EL (cell line): ENCODE results near the gene STX19.

Source experiments
- DNase-seq: peaks from one replicate; pipeline ENCODE4 v3.0.0-alpha.2; 2016

STX19 gene

DNA sequence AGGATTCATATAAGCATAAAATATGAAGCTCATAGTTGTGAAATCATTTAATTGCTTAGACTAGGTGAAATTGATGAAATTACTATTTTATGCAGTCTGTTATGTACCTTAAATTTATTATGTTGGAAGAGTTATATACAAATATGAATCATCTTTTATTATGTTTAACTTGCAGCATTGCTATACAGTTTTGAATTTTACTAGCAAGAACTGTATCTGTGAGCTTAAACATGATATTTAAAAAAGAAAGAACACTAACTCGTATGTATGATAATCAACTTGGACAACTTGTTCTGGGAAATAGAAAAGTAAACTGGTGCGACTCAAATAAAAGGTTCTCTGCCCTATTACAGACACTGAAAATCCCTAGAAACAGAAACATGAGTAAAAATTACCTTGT lies 1.8 kb downstream of the STX19 start:
- DNase-seq, result no peak

DNA sequence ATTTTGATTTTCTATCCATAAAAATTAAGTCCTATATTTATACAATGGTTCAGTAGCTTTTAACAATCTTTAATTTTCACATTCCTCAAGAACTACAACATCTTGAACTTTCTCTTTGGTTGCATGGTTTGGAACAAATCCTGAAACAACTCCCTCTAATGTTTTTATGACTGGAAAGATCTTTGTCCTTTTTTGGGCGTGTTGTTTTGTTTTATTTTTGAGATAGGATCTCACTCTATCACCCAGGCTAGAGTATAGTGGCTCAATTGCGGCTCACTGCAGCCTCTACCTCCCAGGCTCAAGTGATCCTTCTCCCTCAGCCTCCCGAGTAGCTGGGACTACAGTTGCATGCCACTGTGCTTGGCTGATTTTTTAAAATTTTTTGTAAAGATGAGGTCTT lies 4.0 kb downstream of the STX19 start:
- DNase-seq, result no peak

DNA sequence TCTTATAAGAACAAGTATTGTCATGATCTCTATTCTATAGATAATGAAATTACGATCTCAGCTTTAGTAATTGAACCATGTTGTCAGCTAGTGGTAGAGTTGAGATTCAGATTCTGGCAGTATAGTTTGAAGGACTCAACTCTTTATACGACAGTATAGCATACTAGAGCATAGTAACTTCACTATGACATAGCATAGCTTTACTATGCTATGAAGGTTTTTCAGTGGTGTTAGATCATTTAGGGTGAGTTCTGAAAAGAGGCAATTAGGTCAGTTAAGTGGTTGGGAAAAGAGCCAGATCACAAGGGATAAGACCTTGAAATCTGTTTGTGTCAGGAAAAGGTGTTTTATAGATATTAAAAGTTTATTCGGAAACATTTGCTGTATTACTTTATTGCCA lies 8.1 kb downstream of the STX19 start:
- DNase-seq, result no peak

DNA sequence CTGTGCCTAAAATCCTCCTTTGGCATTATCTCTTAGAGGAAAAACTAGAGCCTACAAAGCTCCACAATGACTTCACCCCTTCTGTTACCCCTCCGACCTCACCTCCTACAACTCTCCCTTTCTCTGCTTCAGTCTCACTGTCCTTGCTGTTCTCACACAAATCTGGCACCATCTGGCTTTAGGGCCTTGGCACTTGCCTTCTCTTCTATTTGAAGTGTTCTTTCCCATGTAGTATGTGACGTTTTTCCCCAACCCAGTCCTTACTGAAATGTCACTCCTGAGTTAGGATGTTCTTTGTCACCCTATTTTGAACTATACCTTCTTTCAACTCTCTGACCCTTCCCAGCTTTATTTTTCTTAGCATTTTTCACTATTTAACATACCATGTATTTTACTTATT lies 8.7 kb downstream of the STX19 start:
- no peak for DNase-seq

DNA sequence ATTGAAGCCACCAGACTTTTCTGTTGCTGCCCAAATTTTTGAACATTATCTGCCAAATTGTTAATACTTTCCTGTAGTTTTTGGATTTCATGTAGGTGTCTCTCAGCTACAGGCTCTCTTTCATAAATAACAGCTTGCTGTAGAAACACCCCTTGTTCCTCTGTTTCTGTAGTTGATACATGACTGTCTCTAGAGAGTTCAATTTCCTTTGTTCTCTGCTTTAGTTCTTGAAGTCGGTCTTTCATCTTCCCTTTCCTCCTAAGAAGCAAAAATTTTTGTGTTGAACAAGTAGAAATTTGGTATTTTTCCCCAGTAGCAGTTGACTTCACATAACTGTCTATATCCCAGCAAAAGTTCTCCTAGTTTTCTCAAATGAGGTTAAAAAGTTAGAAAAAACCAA lies 13.4 kb downstream of the STX19 start:
- no peak for DNase-seq

DNA sequence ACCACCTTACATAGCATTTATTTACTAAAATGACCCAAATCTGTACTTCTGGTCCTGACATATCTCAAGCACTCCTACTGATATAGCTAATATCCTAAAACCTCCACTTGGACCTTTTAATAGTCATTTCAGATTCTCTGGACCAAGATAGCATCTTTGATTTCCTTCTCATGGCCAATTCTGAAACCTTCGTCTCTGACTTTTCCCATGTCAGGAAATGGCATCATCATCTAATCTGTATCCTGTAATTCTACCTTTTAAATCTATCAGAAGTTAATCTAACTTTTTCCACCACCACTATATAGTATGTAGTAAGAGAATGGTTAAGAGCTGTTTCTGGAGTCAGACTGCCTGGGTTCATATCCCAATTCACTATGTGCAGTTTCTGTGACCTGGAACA lies 16.2 kb downstream of the STX19 start:
- DNase-seq, result no peak

DNA sequence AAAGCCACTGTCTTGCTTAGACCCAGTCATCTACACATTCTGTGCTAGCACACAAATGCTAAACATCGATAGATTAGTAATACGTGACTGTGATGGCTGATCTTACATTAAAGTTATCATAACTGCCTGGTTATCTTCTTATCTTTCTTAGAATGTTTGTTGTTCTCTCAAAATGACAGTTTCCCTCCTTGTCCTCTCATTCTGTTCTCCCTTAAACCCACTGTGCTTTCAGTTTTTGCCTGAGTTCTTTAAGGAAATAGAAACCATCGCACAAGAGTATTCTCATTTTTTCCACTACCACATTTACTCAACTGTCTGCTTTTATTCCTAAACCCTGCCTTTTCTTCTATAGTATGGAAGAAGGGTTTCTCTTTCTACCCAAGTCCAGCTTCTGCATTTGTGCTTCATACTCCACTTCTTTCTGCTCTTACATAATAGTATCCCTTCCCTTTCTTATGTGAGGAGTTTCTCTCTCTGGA lies 17.1 kb downstream of the STX19 start:
- no peak for DNase-seq

DNA sequence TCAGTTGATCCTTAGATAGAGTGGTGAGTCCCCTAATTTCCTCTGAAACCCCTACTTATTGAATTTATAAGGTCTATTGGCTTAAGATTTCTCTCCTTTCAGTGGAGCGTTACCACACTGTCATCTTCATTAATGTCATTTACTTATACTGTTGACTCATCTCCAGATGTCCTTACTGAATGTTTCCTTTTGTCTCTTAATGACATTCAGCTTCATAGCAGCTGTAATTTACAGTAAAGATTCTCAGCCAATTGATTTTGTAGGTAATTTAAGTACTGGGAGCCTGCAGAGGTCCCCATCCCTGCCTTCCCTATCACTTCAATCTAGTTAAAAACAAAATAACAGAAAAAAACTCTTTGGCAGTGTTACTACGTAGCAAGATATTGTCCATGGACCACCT lies 18.8 kb downstream of the STX19 start:
- no peak for DNase-seq

DNA sequence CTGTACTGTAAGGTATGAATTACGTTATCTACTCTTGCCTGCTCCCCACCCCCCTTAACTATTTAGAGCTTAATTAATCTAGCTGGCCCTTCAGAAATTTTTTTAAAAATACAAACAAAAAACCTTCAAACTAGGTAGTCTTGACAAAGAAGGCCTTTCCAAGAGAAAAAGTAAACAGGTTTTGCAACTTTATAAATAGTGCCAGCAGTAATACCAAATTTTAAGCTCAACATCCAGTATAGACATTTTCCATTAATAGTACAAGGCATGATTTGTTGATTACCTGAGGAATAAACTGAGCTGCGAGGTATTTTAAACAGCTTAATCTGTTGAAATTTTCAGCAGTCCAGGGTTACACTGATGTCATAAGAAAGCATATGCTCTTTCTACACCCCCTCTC lies 20.1 kb downstream of the STX19 start:
- no peak for DNase-seq

DNA sequence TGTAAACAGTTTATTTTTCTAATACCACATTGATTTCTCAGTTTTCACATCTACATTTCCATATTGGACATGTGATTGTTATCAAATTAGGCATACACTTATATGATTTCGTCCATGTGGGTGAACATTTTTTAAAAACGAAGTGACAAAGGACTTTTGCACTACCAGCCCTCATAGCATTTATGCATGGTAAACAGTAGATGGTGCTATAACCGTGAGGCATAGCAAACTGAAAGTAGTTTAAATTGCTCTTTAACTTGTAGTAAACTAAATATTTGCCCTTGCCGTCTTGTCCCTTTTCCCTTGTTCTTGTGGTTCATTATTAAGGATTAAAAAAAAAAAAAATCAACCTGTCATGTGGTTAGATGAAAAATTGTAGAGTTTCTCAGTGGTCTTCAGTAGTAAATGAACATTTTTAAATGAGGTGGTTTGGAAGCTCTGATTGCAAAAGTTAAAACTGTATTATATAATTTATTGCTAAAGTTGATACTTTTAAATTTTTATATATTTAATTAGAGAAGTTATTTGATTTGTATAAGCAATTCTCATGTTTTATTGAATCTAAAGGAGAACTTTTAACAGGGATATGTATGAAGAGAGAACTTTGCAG lies 24.0 kb downstream of the STX19 start:
- peak; percentile 60 for DNase-seq

DNA sequence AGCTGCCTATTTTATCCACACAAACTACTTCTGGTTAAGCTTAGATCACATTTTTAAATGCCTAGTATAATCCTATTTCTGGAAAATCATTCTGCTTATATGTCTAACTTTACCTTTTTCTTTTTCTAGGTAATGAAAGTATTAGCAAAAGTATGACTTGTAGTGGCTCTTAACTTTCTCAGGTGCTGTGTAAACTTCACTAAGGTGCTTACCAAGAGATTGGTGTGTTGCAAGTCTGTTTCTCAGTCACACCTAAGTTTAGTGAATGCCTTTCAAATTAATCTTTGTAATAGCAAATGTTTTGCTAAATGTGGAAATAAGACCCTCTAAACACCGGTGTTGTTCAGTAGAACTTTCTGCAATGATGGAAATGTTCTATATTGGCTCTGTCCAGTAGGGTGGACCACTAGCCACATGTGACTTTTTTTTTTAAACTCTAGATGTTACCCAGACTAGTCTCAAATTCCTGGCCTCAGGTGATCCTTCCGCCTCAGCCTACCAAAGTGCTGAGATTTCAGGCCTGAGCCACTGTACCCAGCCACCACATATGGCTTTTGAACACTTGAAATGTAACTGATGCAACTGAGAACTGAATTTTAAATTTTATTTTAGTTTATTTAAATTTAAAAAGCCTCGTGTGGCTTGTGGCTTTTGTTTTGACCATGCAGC lies 26.4 kb downstream of the STX19 start:
- no peak for DNase-seq

DNA sequence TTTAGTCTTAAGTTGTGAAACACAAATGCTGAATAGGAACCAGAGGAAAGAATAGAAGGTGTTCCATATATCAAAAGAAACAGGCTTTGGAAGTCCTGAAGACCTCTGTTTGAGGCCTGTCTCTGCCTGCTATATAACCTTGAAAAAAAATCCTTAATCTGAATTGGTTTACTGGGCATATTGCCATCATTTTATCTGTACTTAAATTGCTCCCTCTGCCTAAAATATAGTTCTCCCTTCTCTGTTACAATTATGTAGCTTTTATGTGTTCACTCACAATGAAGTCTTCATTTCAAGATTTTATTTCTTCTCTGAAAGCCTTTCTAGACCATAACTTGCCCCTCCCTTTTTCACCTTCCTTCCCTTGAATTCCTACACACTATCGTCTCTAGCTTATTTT lies 27.2 kb downstream of the STX19 start:
- no peak for DNase-seq

DNA sequence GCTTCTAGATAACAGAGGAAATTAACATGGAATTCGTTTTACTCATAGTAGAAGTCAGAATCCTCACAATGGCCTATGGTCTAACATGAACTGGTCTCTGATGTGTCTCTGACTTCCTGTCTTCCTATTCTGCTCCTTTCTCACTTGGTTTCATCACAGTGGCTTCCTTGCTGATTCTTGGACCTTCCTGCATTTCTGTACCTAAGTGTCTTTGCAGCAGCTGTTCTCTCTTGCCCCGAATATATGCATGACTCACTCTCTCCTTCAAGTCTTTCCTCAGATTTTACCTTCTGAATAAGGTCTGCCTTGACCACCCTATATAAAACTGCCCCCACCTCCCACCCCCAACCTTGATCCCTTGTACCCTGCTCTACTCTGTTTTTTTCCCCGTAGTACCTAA lies 34.3 kb downstream of the STX19 start:
- peak; percentile 8 for DNase-seq

DNA sequence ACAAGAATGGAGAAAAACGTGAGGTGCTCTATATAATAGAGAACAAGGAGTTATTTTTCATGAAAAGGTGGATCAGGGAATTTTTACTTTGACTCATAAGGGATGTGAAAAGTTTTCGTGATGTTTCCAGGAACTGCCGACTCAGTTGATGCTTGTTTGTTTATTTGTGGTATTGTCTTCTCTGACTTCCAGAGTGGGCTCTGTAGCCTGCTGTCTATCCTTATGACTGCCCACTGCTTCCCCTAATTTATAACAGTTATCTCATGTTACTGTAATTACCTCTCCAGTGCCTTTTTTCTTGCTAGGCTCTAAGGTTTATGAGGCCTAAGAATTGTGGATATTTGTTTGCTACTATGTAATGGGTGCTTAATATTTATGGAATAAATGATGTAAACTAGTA lies 36.2 kb downstream of the STX19 start:
- DNase-seq, result no peak

DNA sequence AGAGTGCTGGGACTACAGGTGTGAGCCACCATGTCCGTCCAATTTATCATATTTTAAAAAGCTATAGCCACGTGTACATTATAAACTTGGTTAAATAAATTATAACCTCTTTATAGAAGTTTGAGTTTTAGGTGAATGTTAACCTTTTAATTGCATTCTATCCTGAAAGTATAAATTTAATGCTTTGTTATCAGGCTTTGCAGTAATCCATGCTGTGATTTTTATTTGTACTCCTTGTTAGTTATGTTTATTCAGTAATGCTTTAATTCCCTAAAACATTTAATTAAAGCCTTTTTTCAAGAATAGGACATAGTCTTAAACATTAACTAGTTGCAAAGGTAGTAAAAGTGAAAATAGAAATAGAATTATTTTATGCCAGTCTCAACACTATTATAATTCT lies 36.8 kb downstream of the STX19 start:
- no peak for DNase-seq

DNA sequence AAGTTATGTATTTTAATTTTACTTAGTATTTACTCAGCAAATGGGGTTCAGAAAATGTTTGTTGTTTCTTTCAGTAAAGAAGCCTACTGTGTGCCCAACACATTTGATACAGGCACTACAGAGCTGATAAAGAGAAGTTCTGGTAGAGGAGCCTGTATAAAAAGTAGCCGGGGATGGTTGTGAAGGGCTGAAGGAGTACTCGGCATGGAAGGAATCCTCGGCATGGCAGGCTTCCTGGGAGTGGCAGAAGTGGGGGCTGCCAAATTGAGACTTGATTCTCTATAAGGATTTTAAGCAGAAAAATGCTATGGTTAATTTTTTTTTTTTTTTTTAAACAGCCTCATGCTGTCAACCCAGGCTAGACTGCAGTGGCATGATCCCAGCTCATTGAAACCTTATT lies 39.2 kb downstream of the STX19 start:
- no peak for DNase-seq

DNA sequence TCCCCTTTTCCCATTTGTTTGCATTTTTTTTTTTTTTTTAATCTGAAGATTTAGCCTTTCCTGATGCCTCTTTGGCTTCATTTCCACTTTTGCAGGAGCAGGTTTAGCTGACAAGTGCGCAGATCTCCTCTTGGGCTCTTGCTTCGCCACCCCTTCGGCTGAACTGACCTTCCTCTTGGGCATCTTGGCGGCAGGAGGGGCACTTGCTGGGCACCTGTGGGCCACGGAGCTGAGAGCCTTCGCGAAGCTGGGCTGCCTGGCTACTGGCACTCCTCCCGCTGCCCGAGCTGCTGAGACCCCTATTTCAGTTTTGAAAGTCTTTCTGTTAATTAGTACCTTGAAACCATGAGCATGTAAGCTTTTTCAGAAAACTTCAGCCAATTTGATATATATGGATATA lies 39.6 kb downstream of the STX19 start:
- DNase-seq, result no peak

DNA sequence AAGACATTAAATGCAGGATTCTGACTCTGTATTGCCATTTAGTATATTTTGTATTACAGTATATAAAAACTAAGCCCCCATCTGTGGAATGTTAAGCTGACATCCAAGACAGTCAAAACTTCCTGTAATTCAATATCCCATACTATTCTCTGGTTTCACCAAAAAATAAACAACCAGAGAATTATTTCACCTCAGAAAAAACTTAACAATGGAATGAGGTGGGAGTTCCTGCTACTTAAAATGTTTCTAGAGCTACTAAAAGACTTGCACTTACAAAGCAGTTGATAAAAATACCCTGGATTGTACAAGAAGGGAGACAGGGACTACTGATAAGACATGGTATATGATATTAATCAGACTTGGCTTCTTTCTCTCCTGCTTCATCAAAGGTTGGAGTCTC lies 40.1 kb downstream of the STX19 start:
- DNase-seq, result peak; percentile 4

DNA sequence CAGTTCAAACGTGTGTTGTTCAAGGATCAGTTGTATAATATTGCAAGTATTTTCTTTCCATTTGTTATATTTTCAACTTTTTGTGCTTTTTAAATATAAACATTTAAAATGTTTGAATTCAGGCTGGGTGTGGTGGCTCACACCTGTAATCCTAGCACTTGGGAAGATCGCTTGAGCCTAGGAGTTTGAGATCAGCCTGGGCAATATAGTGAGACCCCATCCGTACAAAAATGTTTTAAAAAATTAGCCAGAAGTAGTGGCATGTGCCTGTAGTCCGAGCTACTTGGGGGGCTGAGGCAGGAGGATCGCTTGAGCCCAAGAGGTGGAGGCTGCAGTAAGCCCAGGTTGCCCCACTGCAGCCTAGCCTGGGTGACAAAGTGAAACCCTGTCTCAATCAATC lies 43.8 kb downstream of the STX19 start:
- DNase-seq, result no peak

DNA sequence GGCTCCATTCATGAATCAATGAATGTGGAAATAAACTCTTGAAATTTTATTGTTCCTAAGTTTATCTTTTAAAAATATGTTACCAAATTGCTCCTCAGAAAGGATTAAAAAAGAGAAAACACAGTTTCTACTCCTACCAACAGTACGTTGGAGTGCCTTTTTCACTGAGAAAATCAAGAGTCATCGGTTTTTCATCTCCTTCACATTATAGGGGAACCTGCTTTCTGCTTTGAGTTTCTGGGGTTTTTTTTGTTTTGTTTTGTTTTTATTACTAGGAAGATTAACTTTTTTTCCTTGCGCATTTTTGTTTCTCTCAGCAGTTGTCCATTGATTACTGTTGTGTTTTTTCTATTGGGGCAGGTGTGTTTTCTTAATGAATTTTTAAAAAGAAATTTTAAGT lies 45.0 kb downstream of the STX19 start:
- no peak for DNase-seq

DNA sequence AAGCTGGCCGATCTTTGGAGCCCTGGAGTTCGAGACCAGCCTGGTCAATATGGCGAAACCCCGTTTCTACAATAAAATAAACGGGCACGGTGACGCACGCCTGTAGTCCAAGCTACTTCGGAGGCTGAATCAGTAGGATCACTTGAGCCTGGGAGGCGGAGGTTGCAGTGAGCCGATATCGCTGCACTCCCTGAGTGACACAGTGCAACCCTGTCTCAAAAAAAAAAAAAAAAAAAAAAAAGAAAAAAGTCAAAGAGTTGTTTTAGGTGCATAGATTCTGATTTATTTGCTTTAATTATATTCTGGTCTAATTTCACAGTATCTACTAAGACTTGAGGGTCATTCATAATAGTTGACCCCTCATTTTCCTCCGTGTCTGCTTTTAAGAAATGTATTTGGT lies 46.7 kb downstream of the STX19 start:
- no peak for DNase-seq

DNA sequence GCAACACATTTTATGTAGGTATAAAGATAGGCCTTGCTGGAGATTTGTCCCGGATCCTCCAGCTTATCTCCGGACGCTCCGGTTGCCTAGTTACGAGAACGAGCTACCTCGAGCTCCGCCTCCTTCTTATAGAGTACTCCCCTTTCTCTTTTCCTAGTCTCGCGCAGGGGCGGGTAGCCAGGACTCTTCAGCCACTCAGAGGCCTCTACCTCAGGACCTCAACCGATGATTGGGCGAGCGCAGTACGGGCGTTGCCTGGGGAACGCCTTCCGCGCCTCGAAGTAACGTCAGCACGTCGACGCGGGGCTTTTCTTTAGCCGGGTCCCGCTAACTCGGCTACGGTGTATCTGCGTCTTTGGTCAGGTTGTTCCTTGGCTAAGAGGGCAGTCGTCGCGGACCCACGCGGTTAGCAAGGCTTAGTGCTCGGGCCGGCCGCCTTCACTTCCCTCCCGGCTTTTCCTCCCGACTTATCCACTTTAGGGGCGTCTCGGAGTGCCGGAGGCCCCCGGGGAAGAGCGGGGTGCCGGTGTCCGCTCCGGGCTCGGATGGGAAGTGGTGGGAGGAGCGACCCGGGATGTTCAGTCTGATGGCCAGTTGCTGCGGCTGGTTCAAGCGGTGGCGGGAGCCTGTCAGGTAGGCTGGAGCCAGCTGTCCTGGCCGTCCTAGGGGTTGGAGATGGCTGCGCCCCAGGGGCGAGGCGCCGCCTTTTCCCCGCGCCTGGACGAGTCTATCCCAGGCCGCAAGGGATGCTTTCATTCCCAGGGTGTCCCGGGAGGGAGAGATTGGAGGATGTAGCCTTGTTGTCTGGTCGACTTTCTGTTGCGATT lies 48.3 kb downstream of the STX19 start, which contains the start of gene ARL13B:
TSS of gene ARL13B (plus strand) at position 306 of the 827 bp plus-strand sequence. CDS start at position 575, 269 bp downstream.
- peak; percentile 99 for DNase-seq

DNA sequence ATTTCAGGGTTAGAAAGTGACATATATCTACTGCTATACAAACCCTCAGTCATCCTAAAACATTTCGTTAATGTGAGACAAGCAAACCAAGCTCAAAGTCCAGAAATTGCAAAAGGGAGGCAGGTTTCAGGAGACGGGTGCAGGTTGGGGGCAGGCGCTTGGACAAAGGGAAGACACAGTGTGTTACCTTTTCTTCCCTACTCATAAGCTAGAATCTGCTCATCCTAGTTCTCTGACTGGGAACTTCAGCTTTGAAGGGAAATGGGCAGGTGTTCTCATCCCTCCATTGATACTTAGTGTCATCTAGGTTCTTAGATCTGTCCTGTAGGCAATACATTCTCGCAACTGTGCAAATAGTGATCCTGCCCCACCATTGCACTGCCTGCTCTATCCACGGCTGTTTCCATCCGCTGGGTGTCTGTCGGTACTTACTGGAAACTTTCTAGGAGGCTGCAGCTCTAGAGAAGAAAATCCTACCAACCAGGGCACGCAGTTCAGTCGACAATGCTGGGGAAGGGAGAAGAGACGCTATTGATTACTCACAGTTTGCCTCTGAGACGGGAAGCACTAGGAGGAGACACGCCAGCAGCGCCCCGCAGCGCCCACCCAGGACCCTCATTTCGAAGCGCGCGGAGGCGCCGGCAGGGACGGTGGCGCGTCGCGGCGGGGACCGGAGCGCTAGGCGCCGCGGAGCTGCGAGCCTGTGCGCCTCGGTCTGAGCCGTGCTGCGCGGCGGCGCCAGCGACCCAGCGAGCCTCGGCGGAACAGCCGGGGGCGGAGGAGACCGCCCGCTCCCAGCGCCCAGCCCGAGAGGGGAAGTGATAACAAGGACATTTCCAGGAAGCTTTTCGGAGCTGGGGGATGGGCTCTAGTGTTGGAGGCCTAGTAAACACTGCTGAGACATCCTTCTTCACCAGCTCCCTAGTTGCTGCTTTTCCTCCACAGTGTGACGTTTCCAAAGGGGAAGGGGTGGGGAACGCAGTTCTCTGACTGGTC lies 55.0 kb downstream of the STX19 start, which contains the start of gene PROS1:
TSS of gene PROS1 (minus strand) at position 766 of the 996 bp plus-strand sequence. CDS start at position 619, 147 bp downstream.
- peak; percentile 79 for DNase-seq
